ENCODE measurements around the gene ITCH.
"Not testable (repeated sequence)": the region's sequence is repeated elsewhere in the genome, so short reads cannot be mapped to it uniquely, and the experiment has no call there.

Gene ITCH

DNA sequence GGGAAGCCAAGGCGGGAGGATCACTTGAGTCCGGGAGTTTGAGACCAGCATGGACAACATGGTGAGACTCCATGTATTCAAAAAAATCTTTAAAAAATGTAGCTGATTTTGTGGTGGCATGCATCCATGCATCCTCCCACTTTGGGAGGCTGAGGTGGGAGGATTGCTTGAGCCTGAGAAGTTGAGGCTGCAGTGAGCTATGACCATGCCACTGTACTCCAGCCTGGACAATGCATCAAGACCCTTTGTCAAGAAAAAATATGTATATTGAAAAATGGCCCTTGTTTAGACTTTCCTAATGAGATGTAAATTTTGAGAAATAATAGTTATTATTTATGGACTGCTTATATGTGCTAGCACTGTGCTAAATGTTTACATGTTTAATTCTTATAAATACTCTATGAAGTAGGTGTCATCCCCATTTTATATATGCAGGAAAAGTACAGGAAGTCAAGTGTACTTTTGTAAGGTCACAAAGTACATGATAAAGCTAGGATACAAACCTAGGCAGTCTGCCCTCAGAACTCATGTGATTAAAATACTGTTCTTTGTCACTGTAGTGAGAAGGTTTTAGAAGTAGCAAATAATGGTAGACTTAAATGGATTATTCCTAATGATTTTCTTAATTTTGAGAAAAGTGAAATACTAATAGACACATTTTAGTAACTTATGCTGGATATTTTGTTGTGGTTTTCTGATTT, 58.8 kb downstream of the ITCH start:
- DNase-seq: no peak

DNA sequence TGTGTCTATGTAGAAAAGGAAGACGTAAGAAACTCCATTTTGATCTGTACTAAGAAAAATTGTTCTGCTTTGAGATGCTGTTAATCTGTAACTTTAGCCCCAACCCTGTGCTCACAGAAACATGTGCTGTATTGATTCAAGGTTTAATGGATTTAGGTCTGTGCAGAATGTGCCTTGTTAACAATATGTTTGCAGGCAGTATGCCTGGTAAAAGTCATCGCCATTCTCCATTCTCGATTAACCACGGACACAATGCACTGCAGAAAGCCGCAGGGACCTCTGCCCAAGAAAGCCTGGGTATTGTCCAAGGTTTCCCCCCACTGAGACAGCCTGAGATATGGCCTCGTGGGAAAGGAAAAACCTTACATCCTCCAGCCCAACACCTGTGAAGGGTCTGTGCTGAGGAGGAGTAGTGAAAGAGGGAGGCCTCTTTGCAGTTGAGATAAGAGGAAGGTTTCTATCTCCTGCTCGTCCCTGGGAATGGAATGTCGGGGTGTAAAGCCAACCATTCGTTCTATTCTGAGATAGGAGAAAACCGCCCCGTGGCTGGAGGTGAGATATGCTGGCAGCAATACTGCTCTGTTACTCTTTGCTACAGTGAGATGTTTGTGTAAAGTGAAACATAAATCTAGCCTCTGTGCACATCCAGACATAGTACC, 62.1 kb downstream of the ITCH start:
- not testable (repeated sequence) for DNase-seq

DNA sequence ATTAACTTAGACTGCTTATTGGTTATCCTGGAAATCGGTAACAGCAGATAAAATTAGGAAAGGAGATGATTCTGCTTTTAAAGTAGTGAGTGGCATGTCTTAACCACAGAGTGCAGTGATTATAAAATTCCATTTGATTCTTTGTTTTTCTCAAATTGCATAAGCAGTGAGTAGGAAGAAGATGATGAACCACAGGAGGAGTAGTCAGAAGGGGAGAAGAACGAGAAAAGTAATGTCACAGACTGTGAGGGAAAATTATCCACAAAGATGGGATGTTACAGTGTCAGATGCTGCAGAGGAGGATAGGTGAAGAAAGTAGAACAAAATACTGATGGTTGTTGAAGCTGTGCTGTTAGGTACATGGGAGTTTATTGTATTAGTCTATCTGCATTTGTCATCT, 63.0 kb downstream of the ITCH start:
- no peak for DNase-seq

DNA sequence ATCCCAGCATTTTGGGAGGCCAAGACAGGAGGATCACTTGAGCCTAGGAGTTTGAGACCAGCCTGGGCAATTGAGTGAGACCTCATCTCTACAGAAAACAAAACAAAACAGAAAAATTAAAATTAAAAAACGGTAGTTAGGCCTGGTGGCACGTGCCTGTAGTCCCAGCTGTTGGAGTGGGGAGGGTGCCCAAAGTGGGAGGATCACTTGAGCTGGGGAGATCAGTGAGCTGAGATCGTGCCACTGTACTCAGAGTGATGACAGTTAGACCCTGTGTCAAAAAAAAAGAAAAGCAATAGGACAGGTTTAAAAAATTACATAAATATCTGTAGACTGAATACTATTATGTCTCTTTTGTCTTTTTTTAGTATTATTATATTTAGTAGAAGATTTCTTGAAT, 64.3 kb downstream of the ITCH start:
- DNase-seq: no peak

DNA sequence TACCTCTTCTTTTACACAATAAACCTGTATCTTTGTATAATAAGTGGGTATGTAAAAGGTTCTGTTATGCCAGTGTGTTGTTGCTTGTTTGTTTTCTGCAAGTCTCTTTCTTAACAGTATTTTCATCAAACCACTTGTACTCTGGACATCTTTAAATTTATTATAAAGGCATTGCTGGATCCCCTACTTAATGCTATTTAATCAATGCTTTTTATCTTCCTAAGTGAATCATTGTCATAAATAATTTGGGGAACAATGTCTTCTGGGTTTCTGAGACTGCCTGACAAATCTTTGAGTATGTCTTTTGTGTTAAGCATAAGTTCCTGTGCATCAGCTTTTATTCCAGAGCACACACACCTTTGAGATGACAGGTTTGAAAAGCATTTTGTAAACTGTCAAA, 64.7 kb downstream of the ITCH start:
- DNase-seq: no peak

DNA sequence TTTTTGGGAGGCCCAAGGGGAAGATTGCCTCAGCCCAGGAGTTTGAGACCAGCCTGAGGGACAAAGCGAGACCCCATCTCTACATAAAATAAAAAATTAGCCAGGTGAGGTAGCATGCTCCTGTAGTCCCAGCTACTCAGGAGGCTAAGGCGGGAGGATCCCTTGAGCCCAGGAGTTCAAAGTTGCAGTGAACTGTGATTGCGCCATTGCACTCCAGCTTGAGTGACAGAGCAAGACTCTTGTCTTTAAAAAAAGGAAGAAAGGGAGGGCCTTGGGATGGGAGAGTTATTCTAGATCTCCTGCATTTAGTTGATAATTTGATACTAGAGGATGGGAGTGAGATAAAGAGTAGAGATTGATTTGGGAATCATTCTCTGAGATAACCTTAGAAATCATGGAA, 68.1 kb downstream of the ITCH start:
- no peak for DNase-seq

DNA sequence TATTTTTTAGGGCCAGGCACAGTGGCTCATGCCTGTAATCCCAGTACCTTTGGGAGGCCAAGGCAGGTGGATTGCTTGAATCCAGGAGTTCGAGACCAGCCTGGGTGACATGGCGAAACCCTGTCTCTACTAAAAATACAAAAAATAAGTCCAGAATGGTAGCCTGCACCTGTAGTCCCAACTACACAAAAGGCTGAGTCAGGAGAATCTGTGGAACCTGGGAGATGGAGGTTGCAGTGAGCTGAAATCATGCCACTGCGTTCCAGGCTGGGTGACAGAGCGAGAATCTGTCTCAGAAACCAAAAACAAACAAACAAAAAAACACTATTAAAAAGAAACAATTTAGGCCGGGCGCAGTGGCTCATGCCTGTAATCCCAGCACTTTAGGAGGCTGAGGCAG, 69.6 kb downstream of the ITCH start:
- not testable (repeated sequence) for DNase-seq

DNA sequence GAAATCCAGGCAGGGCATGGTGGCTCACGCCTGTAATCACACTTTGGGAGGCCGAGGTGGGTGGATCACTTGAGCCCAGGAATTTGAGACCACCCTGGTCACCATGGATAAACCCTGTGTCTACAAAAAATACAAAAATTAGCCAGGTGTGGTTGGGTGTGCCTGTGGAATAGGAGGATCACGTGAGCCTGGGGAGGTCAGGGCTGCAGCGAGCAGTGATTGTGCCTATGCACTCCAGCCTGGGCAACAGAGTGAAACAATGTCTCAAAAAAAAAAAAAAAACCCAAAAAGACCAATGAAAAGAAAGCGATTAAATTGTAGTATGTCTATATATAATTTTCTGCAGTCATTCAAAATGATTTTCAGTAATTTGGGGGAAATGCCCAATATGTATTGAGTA, 70.3 kb downstream of the ITCH start:
- no peak for DNase-seq

DNA sequence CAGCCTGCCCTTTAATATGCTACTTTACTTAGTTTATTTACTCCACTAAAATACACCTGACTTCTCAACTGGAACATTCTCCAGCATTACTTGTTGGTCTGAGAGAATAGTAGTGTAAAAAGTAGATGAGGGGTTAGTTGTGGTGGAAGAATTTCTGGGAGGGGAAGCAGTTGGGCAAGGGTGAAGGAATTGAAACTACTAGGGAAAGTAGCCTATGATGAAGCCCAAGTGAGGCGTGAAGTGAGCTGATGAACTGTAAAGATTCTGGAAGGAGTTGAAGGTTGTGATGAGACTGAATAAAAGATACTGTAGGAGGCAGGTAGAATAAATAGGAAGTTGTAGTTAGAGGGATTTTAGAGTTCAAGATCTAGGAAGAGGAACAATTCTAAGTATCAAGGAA, 72.5 kb downstream of the ITCH start:
- DNase-seq: no peak

DNA sequence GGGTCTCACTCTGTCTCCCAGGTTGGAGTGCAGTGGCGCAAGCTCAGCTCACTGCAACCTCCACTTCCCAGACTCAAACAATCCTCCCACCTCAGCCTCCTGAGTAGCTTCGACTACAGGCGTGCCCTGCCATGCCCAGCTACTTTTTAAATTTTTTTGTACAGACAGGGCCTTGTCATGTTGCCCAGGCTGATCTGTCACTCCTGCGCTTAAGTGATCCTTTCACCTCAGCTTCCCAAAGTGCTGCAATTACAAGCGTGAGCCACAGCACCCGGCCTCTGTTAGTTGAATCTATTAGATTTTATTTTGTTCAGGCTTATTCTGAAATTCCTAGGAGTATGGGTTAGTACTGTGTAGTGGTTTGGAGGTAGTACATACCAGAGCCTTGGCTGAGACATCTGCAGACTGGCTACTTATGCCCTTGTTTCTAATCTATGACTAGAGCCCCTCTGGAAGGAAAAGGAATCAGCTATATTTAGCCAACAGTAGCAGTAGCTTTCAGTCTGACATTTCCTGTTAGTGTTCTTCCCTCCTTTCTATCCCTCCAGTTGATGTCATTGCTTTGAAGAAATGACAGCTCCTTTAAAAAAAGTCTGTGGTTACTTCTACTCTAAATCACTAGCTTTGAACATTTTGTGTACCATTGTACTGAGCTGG, 74.4 kb downstream of the ITCH start:
- DNase-seq: no peak

DNA sequence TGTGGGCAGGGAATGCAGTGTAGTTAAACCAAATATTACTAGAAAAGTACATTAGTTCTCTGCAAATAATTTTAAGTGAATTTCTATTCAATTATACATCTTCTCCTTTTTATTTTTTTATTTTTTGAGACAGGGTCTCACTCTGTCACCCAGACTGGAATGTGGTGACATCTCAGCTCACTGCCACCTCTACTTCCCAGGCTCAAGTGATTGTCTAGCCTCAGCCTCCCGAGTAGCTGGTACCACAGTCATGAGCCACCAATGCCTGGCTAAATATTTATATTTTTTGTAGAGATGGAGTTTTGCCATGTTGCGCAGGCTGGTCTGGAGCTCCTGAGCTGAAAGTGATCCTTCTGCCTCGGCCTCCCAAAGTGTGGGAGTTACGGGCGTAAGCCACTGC, 76.1 kb downstream of the ITCH start:
- DNase-seq: no peak

DNA sequence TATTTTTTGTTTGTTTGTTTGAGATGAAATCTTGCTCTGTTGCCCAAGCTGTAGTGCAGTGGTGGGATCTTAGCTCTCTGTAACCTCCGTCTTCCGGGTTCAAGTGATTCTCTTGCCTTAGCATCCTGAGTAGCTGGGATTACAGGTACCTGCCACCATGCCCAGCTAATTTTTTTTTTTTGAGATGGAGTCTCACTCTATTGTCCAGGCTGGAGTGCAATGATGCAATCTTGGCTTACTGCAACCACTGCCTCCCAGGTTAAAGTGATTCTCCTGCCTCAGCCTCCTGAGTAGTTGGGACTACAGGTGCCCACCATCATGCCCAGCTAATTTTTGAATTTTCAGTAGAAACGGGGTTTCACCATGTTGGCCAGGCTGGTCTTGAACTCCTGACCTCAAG, 78.3 kb downstream of the ITCH start:
- not testable (repeated sequence) for DNase-seq

DNA sequence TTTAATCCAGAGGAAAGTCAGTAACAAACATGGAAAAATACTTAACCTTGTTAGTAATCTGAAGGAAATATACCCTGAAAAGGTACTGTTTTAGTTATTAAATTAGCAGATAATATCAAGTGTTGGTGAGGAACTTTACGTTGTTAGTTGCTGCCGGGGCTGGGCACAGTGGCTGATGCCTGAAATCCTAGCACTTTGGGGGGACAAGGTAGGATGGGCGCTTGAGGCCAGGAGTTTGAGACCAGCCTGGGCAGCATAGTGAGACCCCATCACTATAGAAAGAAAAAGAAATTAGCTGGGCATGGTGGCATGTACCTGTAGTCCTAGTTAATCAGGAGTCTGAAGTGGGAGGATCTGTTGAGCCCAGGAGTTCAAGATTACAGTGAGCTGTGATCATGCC, 80.5 kb downstream of the ITCH start:
- DNase-seq: no peak

DNA sequence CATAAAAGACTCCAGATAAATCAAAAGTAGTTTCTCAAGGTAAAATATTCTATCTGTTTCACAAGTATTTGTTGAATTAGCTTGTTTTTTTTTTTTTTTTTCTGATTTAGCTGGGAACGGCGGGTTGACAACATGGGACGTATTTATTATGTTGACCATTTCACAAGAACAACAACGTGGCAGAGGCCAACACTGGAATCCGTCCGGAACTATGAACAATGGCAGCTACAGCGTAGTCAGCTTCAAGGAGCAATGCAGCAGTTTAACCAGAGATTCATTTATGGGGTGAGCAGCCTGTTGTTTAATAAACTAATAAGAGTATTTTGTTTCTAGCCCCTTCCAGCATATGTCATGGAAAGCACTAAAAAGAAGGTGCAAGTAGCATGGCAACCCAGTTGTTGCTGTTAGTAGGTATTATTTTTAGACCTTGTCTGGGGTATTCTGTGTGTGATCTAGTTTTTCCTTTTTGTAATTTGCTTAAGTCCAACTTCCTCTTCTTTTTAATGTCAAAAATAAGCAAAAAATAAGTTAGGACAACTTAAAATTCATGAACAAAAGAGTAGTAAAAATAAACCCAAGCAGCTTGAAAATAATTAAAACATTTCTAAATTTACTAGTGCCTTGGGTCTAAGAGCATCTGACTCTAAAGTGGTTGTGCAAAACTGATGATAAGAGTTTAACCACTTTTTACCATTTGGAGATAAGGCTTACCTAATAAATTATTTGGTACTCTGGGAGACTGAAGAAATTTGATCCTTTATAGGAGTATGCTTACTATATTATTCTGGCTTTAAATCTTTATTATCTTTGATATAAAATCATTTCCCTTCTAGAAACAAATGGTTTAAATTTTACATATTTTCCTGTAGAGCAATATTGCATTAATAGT, 82.3 kb downstream of the ITCH start:
- DNase-seq: no peak

DNA sequence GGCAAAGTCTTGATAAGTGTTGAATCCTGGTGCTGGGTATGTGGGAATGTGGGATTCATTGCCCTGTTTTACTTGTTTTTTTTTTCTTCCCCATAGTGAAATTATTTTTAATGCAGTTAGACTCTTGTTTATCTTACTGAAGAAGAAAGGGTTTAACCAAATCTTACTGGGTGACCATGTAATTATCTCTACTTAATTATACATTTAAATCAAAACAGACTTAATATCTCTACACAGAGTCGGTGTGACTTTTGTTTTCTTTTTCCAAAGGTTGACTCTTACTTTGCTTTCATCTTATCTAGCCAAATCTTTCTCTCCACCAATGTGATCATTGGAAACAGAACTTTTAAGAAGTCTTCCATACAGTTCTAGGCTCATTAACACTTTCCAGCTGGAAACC, 85.4 kb downstream of the ITCH start:
- DNase-seq: no peak

DNA sequence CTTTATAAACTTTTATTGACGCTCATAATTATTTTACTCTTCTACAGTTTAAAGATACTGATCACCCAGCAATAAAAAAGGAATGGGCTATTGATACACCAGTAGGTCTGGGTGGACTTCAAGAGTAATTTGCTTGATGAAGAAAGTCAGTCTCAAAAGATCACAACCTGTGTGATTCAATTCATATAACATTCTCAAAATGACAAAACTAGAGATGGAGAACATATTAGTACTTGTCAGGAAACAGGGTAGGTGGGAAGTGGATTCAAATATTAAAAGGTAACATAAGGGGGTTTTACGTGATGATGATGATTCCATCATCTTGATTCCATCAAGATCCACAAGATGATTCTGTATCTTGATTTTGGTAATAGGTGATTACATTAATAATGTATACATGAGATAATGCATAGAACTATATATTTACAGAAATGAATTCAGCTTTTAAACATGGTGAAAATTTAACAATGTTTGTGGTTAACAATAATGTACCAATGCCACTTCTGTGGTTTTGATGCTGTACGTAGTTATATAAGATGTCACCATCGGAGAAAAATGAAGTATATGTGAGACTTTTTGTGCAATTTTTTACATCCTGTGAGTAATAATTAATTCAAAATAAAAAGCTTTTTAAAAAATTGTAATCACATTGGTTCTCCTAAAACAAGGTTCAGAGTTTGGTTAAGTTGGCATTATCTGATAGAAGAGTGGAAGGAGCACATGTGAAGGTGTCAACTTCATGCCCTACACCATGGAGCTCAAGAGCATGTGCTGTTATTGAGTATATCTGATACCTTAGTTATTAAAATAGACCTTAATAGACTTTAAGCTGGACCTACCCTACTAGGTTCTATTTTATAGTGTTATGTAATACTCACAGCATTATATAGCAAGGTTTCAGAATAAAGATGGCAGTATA, 86.9 kb downstream of the ITCH start:
- DNase-seq: no peak

DNA sequence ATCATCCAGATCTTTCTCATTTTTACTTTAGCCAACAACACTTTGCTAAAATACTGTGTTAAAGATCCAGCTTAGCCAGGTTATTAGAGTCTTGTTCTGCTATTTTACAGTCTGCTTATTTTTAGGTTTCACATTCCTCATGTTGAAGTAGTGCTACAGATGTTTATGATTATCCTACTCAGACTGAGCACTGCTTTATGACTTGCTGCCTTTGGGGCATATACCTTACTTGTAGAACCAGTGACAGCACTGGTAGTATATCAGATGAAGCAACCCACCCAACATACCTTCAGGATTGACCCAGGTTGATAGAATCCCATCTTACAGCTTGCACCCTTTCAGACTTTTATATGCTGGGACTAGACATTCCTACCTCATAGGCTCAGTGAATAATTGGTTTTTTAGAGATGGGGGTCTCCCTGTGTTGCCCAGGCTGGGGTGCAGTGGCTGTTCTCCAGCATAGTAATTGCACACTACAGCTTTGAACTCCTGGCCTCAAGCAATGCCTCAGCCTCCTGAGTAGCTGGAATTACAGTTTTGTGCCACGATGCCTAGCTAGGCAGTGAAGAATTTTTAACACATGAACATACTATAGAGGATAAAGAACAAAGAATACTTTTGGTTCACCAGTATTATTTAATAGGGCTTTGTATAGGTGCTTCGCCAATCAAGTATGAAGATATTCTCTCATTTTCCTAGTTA, 89.4 kb downstream of the ITCH start:
- DNase-seq: no peak

DNA sequence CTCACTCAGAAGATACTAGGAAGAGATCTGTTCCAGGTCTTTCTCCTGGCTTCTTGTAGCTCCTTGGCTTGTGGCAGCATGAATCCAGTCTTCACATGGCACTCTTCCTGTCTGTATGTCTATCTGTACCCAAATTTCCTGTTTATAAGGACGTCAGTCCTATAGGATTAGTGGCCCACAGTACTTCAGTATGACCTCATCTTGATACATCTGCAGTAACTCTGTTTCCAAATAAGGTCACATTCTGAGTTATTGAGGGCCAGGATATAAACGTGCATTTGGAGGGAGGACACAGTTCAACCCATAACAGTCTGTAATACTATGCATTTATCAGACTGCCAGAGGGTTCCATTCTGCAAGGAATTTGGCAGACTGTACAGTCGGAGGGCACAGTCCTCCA, 95.6 kb downstream of the ITCH start:
- no peak for DNase-seq

DNA sequence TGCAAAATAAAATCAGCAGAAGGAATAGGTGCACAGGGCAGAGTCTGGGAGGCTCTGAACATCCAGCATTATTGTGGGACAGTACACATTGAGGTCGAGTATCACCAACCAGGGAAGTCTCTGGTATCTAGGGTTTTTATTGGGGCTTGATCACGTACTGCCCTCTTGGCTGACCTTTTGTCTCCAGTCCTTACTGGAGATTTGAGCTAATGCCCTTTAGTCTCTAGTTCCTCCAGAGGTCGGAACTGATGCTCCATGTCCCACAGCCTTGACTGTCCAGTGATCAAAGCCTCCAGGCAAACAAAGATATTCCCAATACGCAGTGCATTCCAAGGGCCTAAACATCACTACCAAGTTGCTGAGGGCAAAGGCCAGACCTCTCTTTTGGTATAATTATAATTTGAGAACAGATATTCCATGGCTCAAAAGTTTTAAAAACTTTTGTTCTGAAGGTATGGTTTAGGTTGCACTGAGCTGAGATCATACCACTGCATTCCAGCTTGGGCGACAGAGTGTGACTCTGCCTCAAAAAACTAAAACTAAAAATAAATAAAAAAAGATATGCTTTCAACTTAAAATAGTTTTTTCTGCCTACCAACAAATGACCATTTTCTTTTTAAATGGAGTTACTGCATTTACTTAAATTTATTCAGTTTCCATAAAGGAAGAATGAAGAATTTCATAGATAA, 96.3 kb downstream of the ITCH start:
- no peak for DNase-seq

DNA sequence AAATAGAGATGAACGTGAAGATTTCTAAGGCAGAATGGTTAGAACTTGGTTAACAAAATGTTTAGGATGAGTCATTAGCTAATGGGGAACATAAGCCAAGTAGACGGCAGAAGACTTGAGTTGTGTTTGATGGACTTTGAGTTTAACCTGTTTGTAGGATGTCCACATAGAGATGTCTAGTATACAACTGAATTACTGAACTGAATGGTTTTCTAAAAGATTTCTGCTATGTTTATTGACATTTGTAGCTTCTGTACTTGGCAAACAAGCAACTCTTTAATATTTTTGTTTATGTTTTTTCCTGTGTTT, 98.7 kb downstream of the ITCH start:
- no peak for DNase-seq

DNA sequence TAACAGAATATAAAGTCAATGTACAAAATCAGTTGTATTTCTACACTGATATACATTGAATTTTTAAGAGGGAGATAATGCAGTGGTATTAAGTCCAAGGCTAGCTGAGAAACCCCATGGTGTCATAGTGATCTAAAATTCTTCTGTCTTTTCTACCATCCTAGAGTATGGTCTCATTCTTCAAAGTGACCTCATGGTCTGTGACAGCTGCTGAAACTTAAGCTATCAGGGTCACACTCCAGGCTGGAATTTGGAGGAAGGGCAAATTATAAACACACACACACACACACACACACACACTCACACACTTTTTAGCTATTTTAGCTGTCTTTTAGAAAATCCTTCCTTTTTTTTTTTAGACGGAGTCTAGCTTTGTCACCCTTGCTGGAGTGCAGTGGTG, 105.9 kb downstream of the ITCH start:
- DNase-seq: no peak
